Sigmoid colon (tissue), 7 donors: Measurements from ENCODE around the gene NUP35. TPM values are rescaled to one million over a fixed set of nuclear protein-coding genes. Genes with fewer than 3 reads are reported as not detected.

Source experiments
- DNase-seq: peaks from one replicate; pipeline ENCODE4 v3.0.0-alpha.2; 2019
- H3K27ac ChIP-seq, 4 donors: fragments of 200-600 bp; sonication (generic); one replicate each; pipeline ENCODE4 v1.5.1; 2016 to 2019; ENCODE audit warnings: mild to moderate bottlenecking in 1 of 4
- H3K27me3 ChIP-seq, 3 donors: fragments of 200-600 bp; sonication (generic); one replicate each; pipeline ENCODE4 v1.5.1; 2019; ENCODE audit warnings: mild to moderate bottlenecking in 1 of 3
- H3K36me3 ChIP-seq, 4 donors: fragments of 200-600 bp; sonication (generic); one replicate each; pipeline ENCODE4 v1.5.1; 2016 to 2019
- H3K4me1 ChIP-seq, 4 donors: fragments of 200-600 bp; sonication (generic); one replicate each; pipeline ENCODE4 v1.5.1; 2017 to 2019
- H3K4me3 ChIP-seq, 4 donors: fragments of 200-600 bp; sonication (generic); one replicate each; pipeline ENCODE4 v1.5.1; 2017 to 2019; ENCODE audit warnings: mild to moderate bottlenecking in 2 of 4, moderate library complexity in 1 of 4
- H3K9me3 ChIP-seq, 4 donors: fragments of 200-600 bp in 3 of 4; sonication (generic) in 3 of 4; one replicate each; pipeline versions ENCODE4 v1.5.1 to v1.6.1; 2013 to 2019
- CTCF ChIP-seq, 4 experiments: fragments of 450-650 bp in 3 of 4; fragments of 200-600 bp in 1 of 4; IDR thresholded peaks; one replicate each; pipeline ENCODE4 v1.5.1; 2016 to 2019; ENCODE audit warnings: antibody characterized with exemption in 4 of 4, mild to moderate bottlenecking in 3 of 4, moderate library complexity in 2 of 4
- EP300 ChIP-seq, 4 donors: sonication (generic); formaldehyde crosslinking; IDR thresholded peaks; one replicate each; pipeline ENCODE4 v1.6.1; 2017; ENCODE audit warnings: antibody characterized with exemption in 4 of 4
- POLR2A ChIP-seq, 2 donors: fragments of 450-650 bp; IDR thresholded peaks; one replicate each; pipeline ENCODE4 v1.6.1; 2016; ENCODE audit warnings: antibody characterized with exemption in 2 of 2, mild to moderate bottlenecking in 2 of 2, moderate library complexity in 2 of 2
- POLR2AphosphoS5 ChIP-seq, 4 donors: sonication (generic); formaldehyde crosslinking; IDR thresholded peaks; one replicate each; pipeline ENCODE4 v1.6.1; 2017; ENCODE audit warnings: antibody characterized with exemption in 4 of 4
- WGBS, 2 donors: extraction: QIAGEN DNeasy Blood & Tissue Kit; methylation state at CpG; one replicate each; pipeline ENCODE4 v1.1.7; 2013; 5-methylcytosine and 5-hydroxymethylcytosine counted together
- intact Hi-C: fragments of 100-400 bp; cut with DNase I; formaldehyde crosslinking; loops from one replicate; pipeline ENCODE4 v1.15.1; 2023
- polyA plus RNA-seq, 3 donors: library from polyadenylated mRNA; stranded (reverse); fragments of 200-250 nt; gene quantifications; one replicate each; pipeline ENCODE4 v1.2.3, GENCODE V29; 2013
- total RNA-seq, 4 donors: library from RNA; depleted of rRNA; stranded (reverse); fragments of >200 nt; gene quantifications; one replicate each; pipeline ENCODE4 v1.1.0, GENCODE V29; 2016
- donor health status: healthy with polysubstance abuse.
- donor health status: Bipolar disorder and iron deficiency.
- donor health status: healthy.

NUP35 gene
- total and polyA plus RNA-seq, 7 donors, result 6.0 to 19.7 (median 12.9) TPM

DNA sequence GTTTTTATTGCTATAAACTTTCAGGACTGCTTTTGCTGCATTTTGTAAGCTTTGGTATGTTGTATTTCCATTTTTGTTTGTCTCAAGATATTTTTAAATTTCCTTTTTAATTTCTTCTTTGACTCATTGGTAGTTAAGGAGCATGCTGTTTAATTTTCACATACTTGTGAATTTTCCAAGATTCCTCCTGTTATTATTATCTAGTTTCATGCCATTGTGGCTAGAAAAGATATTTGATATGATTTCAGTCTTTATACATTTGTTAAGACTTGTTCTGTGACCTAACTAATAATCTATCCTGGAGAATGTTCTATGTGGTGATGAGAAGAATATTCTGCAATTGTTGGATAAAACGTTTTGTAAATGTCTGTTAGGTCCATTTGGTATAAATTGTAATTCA is 62.1 kb downstream of the NUP35 start:
- Histone ChIP-seq H3K27ac (no peak overlapping the region), H3K4me3 (no peak overlapping the region), H3K36me3 (peaks cover 0 to 66% (median 8%) of the 10 kb centered on the region in 4 donors), H3K27me3 (no peaks in the 10 kb centered on the region), H3K4me1 (no peaks in the 10 kb centered on the region), H3K9me3 (peaks cover 0 to 6% (median 3%) of the 10 kb centered on the region in 4 donors)
- WGBS, 2 donors, result 82% methylated on average over 1 of the region's 1 CpG
- no peak for TF ChIP-seq EP300 (IDR thresholded peaks at IDR 0.05)
- no peak for TF ChIP-seq POLR2AphosphoS5 (IDR thresholded peaks at IDR 0.05)
- TF ChIP-seq CTCF (IDR thresholded peaks at IDR 0.05), result no peak
- TF ChIP-seq POLR2A (IDR thresholded peaks at IDR 0.05), result no peak
- DNase-seq, result no peak
- intact Hi-C loops, result no loop called here

DNA sequence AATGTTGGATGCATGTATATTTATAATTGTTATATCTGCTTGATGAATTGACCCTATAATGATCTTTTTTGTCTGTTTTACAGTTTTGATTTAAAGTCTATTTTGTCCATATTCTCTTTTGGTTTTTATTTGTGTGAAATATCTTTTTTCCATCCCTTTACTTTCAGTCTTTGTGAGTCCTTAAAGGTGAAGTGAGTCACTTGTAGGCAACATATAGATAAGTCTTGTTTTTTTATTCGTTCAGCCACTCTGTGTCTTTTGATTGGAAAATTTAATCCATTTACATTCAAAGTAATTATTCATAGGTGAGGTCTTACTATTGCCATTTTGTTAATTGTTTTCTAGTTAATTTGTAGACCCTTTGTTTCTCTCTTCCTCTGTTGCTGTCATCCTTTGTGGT is 62.5 kb downstream of the NUP35 start:
- peaks cover 0 to 68% (median 8%) of the 10 kb centered on the region in 4 donors for H3K36me3 ChIP-seq
- H3K9me3 ChIP-seq, result peaks cover 0 to 6% (median 3%) of the 10 kb centered on the region in 4 donors
- intact Hi-C loops, result no loop called here
- no peak overlapping the region for H3K27ac ChIP-seq
- no peaks in the 10 kb centered on the region for H3K4me1 ChIP-seq
- no peak overlapping the region for H3K4me3 ChIP-seq
- H3K27me3 ChIP-seq, result no peaks in the 10 kb centered on the region
- DNase-seq, result no peak
- TF ChIP-seq CTCF (IDR thresholded peaks at IDR 0.05) (no peak), POLR2A (IDR thresholded peaks at IDR 0.05) (no peak), EP300 (IDR thresholded peaks at IDR 0.05) (no peak), POLR2AphosphoS5 (IDR thresholded peaks at IDR 0.05) (no peak)
- 93 to 98% methylated on average over 1 of the region's 1 CpG for WGBS, 2 donors

GRCh38 chr2:183192343-183192742 is 68.1 kb downstream of the NUP35 start:
- peaks cover 0 to 25% (median 0%) of the 10 kb centered on the region in 4 donors for H3K36me3 ChIP-seq
- no peaks in the 10 kb centered on the region for H3K9me3 ChIP-seq
- DNase-seq, result no peak
- intact Hi-C loops, result no loop called here
- H3K27ac ChIP-seq, result no peak overlapping the region
- no peaks in the 10 kb centered on the region for H3K4me1 ChIP-seq
- no peaks in the 10 kb centered on the region for H3K27me3 ChIP-seq
- TF ChIP-seq POLR2A (IDR thresholded peaks at IDR 0.05) (no peak), EP300 (IDR thresholded peaks at IDR 0.05) (no peak), CTCF (IDR thresholded peaks at IDR 0.05) (no peak), POLR2AphosphoS5 (IDR thresholded peaks at IDR 0.05) (no peak)
- no peak overlapping the region for H3K4me3 ChIP-seq
- 89 to 93% methylated on average over 1 of the region's 1 CpG for WGBS, 2 donors

- H3K27ac ChIP-seq, result no peak overlapping the region
- DNase-seq, result no peak
- intact Hi-C loops, result no loop called here
- WGBS, 2 donors, result 97% methylated on average over 2 of the region's 2 CpGs
- no peaks in the 10 kb centered on the region for H3K4me1 ChIP-seq
- H3K9me3 ChIP-seq, result peaks cover 0 to 4% (median 0%) of the 10 kb centered on the region in 4 donors
- TF ChIP-seq POLR2A (IDR thresholded peaks at IDR 0.05), result no peak
- TF ChIP-seq CTCF (IDR thresholded peaks at IDR 0.05), result no peak
- no peak for TF ChIP-seq EP300 (IDR thresholded peaks at IDR 0.05)
- H3K27me3 ChIP-seq, result no peaks in the 10 kb centered on the region
- H3K4me3 ChIP-seq, result no peak overlapping the region
- peaks cover 0 to 10% (median 0%) of the 10 kb centered on the region in 4 donors for H3K36me3 ChIP-seq
Measured at GRCh38 chr2:183193904-183194303, 69.7 kb downstream of the NUP35 start.

GRCh38 chr2:183195397-183195796 is 71.2 kb downstream of the NUP35 start:
- no peak overlapping the region for H3K27ac ChIP-seq
- DNase-seq, result no peak
- no peaks in the 10 kb centered on the region for H3K4me1 ChIP-seq
- intact Hi-C loops, result no loop called here
- peaks cover 0 to 8% (median 0%) of the 10 kb centered on the region in 4 donors for H3K36me3 ChIP-seq
- peaks cover 0 to 4% (median 0%) of the 10 kb centered on the region in 4 donors for H3K9me3 ChIP-seq
- no peak for TF ChIP-seq CTCF (IDR thresholded peaks at IDR 0.05)
- TF ChIP-seq POLR2A (IDR thresholded peaks at IDR 0.05), result no peak
- TF ChIP-seq POLR2AphosphoS5 (IDR thresholded peaks at IDR 0.05), result no peak
- no peak for TF ChIP-seq EP300 (IDR thresholded peaks at IDR 0.05)
- 94 to 100% methylated on average over 1 of the region's 1 CpG for WGBS, 2 donors
- no peak overlapping the region for H3K4me3 ChIP-seq
- H3K27me3 ChIP-seq, result no peaks in the 10 kb centered on the region
